WTC11 (cell line): ENCODE data around the gene FAM3D. TPM values are rescaled to one million over a fixed set of nuclear protein-coding genes. Genes with fewer than 3 reads are reported as not detected.

ENCODE experiments used
- ATAC-seq: fragments of 200-7000 bp; cut with Tn5 transposase; 2 replicates; pipeline ENCODE4 v1.10.0; 2021; ENCODE audit warnings: mild to moderate bottlenecking, moderate library complexity
- CTCF ChIA-PET: fragments of 300-600 bp; sonication (Branson Sonifier 250); formaldehyde crosslinking; loops from one replicate; lab custom pipeline; 2021; ENCODE audit warnings: antibody characterized with exemption; lab: Charles Lee
- POLR2A ChIA-PET: fragments of 350-600 bp; sonication (Branson Sonifier 250); formaldehyde crosslinking; loops from one replicate; lab custom pipeline; 2021; ENCODE audit warnings: antibody characterized with exemption; lab: Charles Lee
- DNase-seq: peaks from one replicate; pipeline ENCODE4 v3.0.0; 2021; ENCODE audit warnings: low spot score
- H3K27ac Mint-ChIP-seq: 2 replicates; pipeline ENCODE4 v1.8.0; 2021; ENCODE audit warnings: mixed read lengths
- H3K27me3 Mint-ChIP-seq: 2 replicates; pipeline ENCODE4 v1.8.0; 2021; ENCODE audit warnings: low read depth, mild to moderate bottlenecking, moderate library complexity, mixed read lengths
- H3K36me3 Mint-ChIP-seq: 2 replicates; pipeline ENCODE4 v1.8.0; 2021; ENCODE audit warnings: mixed read lengths
- H3K4me1 Mint-ChIP-seq: 2 replicates; pipeline ENCODE4 v1.8.0; 2022; ENCODE audit warnings: mixed read lengths
- H3K4me3 Mint-ChIP-seq: 2 replicates; pipeline ENCODE4 v1.8.0; 2021; ENCODE audit warnings: mild to moderate bottlenecking, moderate library complexity, mixed read lengths
- H3K9me3 Mint-ChIP-seq: 2 replicates; pipeline ENCODE4 v1.8.0; 2021; ENCODE audit warnings: mixed read lengths
- ESRRA ChIP-seq: sonication (generic); formaldehyde crosslinking; IDR thresholded peaks from 2 replicates; pipeline ENCODE4 v1.8.1; 2022; ENCODE audit warnings: mild to moderate bottlenecking, missing genetic modification reagents, borderline replicate concordance
- GRHL2 ChIP-seq: fragments of 250-450 bp; sonication (Bioruptor Pico); IDR thresholded peaks from 2 replicates; pipeline ENCODE4 v1.8.0; 2022; ENCODE audit warnings: mild to moderate bottlenecking, moderate library complexity; ENCODE audit not compliant: insufficient replicate concordance, severe bottlenecking
- IRF2 ChIP-seq: sonication (generic); formaldehyde crosslinking; IDR thresholded peaks from 2 replicates; pipeline ENCODE4 v1.8.0; 2022; ENCODE audit warnings: low read depth, missing genetic modification reagents, borderline replicate concordance
- MYBL2 ChIP-seq: sonication (generic); formaldehyde crosslinking; IDR thresholded peaks from 2 replicates; pipeline ENCODE4 v1.8.1; 2023; ENCODE audit warnings: mild to moderate bottlenecking, moderate library complexity, missing genetic modification reagents
- SMAD3 ChIP-seq: sonication (generic); formaldehyde crosslinking; IDR thresholded peaks from 2 replicates; pipeline ENCODE4 v1.8.0; 2022; ENCODE audit warnings: missing genetic modification reagents, mild to moderate bottlenecking, borderline replicate concordance
- SP1 ChIP-seq: sonication (generic); formaldehyde crosslinking; conservative IDR thresholded peaks from 2 replicates; pipeline ENCODE4 v1.8.1; 2022; ENCODE audit warnings: missing genetic modification reagents
- ZNF396 ChIP-seq: fragments of 250-450 bp; sonication (Bioruptor Pico); IDR thresholded peaks from 2 replicates; pipeline ENCODE4 v1.8.0; 2021; ENCODE audit warnings: mild to moderate bottlenecking, moderate library complexity, borderline replicate concordance
- total RNA-seq: library from RNA; stranded (reverse); gene quantifications from 3 replicates; pipeline ENCODE4 v1.2.3, GENCODE V29; 2021
- TF ChIP-seq, protein P1 (sequence below): sonication (generic); formaldehyde crosslinking; IDR thresholded peaks from 2 replicates; pipeline ENCODE4 v1.8.0; 2022; ENCODE audit warnings: mild to moderate bottlenecking, missing genetic modification reagents
- TF ChIP-seq, protein P2 (sequence below): fragments of 250-450 bp; sonication (Bioruptor Pico); IDR thresholded peaks from 2 replicates; pipeline ENCODE4 v1.8.0; 2021; ENCODE audit warnings: mild to moderate bottlenecking
- TF ChIP-seq, protein P3 (sequence below): sonication (generic); formaldehyde crosslinking; IDR thresholded peaks from 2 replicates; pipeline ENCODE4 v1.8.1; 2023; ENCODE audit warnings: mild to moderate bottlenecking, missing genetic modification reagents, borderline replicate concordance
- TF ChIP-seq, protein P4 (sequence below): sonication (generic); formaldehyde crosslinking; IDR thresholded peaks from 2 replicates; pipeline ENCODE4 v1.8.1; 2023; ENCODE audit warnings: mild to moderate bottlenecking, missing genetic modification reagents
- TF ChIP-seq, protein P5 (sequence below): sonication (generic); formaldehyde crosslinking; conservative IDR thresholded peaks from 2 replicates; pipeline ENCODE4 v1.8.1; 2022; ENCODE audit warnings: mild to moderate bottlenecking, missing genetic modification reagents
- TF ChIP-seq, protein P6 (sequence below): sonication (generic); formaldehyde crosslinking; IDR thresholded peaks from 2 replicates; pipeline ENCODE4 v1.8.0; 2023; ENCODE audit warnings: mild to moderate bottlenecking, missing genetic modification reagents
- TF ChIP-seq, protein P7 (sequence below): sonication (generic); formaldehyde crosslinking; IDR thresholded peaks from 2 replicates; pipeline ENCODE4 v1.8.1; 2023; ENCODE audit warnings: mild to moderate bottlenecking, moderate library complexity, missing genetic modification reagents
- TF ChIP-seq, protein P8 (sequence below): sonication (generic); formaldehyde crosslinking; IDR thresholded peaks from 2 replicates; pipeline ENCODE4 v1.8.1; 2022; ENCODE audit warnings: mild to moderate bottlenecking, missing genetic modification reagents, moderate library complexity, borderline replicate concordance

The FAM3D gene
- total RNA-seq, 1 experiment from 2014 or later = 0.66 TPM

DNA sequence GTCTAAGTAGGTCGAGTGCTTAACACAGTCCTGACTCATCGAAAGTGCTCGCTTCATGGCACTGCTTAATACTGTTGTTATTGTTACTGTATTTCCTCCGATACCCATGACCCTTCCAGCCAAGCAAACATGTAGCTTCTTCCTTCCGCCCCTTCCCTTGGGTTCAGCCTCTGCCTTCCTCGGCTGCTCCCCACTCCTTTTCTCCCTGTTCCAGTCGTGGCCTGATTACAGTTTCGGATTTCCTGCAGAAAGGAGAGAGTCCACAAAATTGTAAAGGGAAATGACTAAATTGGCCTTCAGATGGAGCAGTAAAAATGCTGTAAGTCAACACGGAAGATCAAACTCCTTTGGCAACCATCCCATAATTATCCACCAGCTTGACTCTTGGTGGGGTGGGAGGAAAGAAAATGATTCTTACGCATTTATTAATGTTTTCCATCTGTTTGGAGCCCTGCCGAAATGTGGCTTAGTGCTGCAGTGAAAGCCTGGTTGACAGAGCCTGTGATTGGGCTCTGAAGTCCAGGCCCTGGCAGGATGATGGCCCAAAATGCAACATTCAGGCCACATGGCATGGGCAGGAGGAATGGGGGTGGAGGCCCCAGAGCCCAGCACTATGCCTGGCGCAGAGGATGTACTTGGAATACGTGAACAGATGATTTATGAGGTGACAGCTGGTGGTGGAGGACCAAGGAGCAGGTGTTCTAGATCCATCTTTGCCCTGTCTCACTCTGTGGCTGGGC lies 37.6 kb downstream of the FAM3D start (continued):
- TF ChIP-seq GRHL2 (CRISPR knock-in tag) (no peak), SMAD3 (no peak)
- TF ChIP-seq, protein P1, sequence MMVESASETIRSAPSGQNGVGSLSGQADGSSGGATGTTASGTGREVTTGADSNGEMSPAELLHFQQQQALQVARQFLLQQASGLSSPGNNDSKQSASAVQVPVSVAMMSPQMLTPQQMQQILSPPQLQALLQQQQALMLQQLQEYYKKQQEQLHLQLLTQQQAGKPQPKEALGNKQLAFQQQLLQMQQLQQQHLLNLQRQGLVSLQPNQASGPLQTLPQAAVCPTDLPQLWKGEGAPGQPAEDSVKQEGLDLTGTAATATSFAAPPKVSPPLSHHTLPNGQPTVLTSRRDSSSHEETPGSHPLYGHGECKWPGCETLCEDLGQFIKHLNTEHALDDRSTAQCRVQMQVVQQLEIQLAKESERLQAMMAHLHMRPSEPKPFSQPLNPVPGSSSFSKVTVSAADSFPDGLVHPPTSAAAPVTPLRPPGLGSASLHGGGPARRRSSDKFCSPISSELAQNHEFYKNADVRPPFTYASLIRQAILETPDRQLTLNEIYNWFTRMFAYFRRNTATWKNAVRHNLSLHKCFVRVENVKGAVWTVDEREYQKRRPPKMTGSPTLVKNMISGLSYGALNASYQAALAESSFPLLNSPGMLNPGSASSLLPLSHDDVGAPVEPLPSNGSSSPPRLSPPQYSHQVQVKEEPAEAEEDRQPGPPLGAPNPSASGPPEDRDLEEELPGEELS (CRISPR knock-in tag) = no peak
- TF ChIP-seq, protein P2, sequence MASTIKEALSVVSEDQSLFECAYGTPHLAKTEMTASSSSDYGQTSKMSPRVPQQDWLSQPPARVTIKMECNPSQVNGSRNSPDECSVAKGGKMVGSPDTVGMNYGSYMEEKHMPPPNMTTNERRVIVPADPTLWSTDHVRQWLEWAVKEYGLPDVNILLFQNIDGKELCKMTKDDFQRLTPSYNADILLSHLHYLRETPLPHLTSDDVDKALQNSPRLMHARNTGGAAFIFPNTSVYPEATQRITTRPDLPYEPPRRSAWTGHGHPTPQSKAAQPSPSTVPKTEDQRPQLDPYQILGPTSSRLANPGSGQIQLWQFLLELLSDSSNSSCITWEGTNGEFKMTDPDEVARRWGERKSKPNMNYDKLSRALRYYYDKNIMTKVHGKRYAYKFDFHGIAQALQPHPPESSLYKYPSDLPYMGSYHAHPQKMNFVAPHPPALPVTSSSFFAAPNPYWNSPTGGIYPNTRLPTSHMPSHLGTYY (CRISPR knock-in tag) = no peak
- TF ChIP-seq, protein P3, sequence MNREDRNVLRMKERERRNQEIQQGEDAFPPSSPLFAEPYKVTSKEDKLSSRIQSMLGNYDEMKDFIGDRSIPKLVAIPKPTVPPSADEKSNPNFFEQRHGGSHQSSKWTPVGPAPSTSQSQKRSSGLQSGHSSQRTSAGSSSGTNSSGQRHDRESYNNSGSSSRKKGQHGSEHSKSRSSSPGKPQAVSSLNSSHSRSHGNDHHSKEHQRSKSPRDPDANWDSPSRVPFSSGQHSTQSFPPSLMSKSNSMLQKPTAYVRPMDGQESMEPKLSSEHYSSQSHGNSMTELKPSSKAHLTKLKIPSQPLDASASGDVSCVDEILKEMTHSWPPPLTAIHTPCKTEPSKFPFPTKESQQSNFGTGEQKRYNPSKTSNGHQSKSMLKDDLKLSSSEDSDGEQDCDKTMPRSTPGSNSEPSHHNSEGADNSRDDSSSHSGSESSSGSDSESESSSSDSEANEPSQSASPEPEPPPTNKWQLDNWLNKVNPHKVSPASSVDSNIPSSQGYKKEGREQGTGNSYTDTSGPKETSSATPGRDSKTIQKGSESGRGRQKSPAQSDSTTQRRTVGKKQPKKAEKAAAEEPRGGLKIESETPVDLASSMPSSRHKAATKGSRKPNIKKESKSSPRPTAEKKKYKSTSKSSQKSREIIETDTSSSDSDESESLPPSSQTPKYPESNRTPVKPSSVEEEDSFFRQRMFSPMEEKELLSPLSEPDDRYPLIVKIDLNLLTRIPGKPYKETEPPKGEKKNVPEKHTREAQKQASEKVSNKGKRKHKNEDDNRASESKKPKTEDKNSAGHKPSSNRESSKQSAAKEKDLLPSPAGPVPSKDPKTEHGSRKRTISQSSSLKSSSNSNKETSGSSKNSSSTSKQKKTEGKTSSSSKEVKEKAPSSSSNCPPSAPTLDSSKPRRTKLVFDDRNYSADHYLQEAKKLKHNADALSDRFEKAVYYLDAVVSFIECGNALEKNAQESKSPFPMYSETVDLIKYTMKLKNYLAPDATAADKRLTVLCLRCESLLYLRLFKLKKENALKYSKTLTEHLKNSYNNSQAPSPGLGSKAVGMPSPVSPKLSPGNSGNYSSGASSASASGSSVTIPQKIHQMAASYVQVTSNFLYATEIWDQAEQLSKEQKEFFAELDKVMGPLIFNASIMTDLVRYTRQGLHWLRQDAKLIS (CRISPR knock-in tag) = no peak

DNA sequence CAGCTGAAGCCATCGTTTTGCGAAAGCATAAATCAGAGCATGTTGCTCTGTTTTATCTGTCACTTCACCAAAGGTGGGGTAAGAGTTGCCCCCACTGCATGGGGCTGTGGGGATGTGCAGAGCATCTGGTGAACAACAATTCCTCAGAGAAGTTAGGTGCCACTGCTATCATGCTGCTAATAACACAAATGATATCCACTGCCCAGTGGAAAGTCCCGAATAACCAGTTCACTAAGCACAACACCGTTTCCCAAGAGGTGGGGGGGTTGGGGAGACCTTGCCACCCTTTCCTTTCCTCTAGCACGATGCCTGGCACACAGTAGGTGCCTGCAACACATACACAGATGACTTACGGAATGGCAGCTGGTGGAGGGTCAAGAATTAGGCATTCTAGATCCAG lies 38.6 kb downstream of the FAM3D start:
- DNase-seq (no peak), ATAC-seq (no peak)
- POLR2A ChIA-PET = no interaction called here
- Mint-ChIP-seq H3K4me1 (no peaks in the 10 kb centered on the region), H3K36me3 (no peaks in the 10 kb centered on the region), H3K27me3 (peaks cover 12% of the 10 kb centered on the region), H3K9me3 (no peaks in the 10 kb centered on the region), H3K4me3 (no peak overlapping the region), H3K27ac (no peak overlapping the region)
- TF ChIP-seq, protein P4, sequence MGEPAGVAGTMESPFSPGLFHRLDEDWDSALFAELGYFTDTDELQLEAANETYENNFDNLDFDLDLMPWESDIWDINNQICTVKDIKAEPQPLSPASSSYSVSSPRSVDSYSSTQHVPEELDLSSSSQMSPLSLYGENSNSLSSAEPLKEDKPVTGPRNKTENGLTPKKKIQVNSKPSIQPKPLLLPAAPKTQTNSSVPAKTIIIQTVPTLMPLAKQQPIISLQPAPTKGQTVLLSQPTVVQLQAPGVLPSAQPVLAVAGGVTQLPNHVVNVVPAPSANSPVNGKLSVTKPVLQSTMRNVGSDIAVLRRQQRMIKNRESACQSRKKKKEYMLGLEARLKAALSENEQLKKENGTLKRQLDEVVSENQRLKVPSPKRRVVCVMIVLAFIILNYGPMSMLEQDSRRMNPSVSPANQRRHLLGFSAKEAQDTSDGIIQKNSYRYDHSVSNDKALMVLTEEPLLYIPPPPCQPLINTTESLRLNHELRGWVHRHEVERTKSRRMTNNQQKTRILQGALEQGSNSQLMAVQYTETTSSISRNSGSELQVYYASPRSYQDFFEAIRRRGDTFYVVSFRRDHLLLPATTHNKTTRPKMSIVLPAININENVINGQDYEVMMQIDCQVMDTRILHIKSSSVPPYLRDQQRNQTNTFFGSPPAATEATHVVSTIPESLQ (CRISPR knock-in tag) = no peak
- CTCF ChIA-PET = interaction anchor here (1.1 to 10.1 kb wide), 5 partner anchors 56 to 98 kb away, joined by 3 to 223 read pairs (median 5); partner anchors contain the start of gene FAM107A

DNA sequence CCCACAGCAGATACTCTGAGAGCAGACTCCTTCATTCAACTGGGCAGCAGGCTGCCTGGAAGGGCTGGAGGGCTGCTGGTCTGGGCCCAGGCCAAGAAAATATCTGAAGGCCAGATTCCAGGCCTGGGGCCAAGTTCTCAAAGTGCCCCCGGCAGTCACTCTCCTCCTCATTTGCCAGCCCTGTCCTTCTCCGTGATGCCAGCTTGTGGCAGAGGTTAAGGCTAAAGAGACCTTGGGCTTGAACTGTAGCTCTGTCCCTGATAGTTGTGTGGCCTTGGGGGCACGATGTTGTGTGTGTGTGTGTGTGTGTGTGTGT lies 39.0 kb downstream of the FAM3D start:
- DNase-seq = no peak
- H3K9me3 Mint-ChIP-seq = no peaks in the 10 kb centered on the region
- peaks cover 9% of the 10 kb centered on the region for H3K27me3 Mint-ChIP-seq
- no peak for ATAC-seq
- H3K36me3 Mint-ChIP-seq = no peaks in the 10 kb centered on the region
- H3K4me1 Mint-ChIP-seq = no peaks in the 10 kb centered on the region
- no peak overlapping the region for H3K4me3 Mint-ChIP-seq
- no peak overlapping the region for H3K27ac Mint-ChIP-seq
- CTCF ChIA-PET = interaction anchor here (1.1 to 10.1 kb wide), 4 partner anchors 56 to 98 kb away, joined by 3 to 223 read pairs (median 8); partner anchors contain the start of gene FAM107A
- POLR2A ChIA-PET = no interaction called here
- TF ChIP-seq ZNF396 (CRISPR knock-in tag) (no peak), SP1 (CRISPR knock-in tag) (no peak), SMAD3 (no peak), ESRRA (CRISPR knock-in tag) (no peak), IRF2 (CRISPR knock-in tag) (no peak), GRHL2 (CRISPR knock-in tag) (no peak), MYBL2 (CRISPR knock-in tag) (no peak)
- TF ChIP-seq, protein P5, sequence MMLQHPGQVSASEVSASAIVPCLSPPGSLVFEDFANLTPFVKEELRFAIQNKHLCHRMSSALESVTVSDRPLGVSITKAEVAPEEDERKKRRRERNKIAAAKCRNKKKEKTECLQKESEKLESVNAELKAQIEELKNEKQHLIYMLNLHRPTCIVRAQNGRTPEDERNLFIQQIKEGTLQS = no peak
- TF ChIP-seq, protein P6, sequence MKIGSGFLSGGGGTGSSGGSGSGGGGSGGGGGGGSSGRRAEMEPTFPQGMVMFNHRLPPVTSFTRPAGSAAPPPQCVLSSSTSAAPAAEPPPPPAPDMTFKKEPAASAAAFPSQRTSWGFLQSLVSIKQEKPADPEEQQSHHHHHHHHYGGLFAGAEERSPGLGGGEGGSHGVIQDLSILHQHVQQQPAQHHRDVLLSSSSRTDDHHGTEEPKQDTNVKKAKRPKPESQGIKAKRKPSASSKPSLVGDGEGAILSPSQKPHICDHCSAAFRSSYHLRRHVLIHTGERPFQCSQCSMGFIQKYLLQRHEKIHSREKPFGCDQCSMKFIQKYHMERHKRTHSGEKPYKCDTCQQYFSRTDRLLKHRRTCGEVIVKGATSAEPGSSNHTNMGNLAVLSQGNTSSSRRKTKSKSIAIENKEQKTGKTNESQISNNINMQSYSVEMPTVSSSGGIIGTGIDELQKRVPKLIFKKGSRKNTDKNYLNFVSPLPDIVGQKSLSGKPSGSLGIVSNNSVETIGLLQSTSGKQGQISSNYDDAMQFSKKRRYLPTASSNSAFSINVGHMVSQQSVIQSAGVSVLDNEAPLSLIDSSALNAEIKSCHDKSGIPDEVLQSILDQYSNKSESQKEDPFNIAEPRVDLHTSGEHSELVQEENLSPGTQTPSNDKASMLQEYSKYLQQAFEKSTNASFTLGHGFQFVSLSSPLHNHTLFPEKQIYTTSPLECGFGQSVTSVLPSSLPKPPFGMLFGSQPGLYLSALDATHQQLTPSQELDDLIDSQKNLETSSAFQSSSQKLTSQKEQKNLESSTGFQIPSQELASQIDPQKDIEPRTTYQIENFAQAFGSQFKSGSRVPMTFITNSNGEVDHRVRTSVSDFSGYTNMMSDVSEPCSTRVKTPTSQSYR = no peak
- TF ChIP-seq, protein P7, sequence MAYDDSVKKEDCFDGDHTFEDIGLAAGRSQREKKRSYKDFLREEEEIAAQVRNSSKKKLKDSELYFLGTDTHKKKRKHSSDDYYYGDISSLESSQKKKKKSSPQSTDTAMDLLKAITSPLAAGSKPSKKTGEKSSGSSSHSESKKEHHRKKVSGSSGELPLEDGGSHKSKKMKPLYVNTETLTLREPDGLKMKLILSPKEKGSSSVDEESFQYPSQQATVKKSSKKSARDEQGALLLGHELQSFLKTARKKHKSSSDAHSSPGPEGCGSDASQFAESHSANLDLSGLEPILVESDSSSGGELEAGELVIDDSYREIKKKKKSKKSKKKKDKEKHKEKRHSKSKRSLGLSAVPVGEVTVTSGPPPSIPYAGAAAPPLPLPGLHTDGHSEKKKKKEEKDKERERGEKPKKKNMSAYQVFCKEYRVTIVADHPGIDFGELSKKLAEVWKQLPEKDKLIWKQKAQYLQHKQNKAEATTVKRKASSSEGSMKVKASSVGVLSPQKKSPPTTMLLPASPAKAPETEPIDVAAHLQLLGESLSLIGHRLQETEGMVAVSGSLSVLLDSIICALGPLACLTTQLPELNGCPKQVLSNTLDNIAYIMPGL (CRISPR knock-in tag) = no peak
- TF ChIP-seq, protein P8, sequence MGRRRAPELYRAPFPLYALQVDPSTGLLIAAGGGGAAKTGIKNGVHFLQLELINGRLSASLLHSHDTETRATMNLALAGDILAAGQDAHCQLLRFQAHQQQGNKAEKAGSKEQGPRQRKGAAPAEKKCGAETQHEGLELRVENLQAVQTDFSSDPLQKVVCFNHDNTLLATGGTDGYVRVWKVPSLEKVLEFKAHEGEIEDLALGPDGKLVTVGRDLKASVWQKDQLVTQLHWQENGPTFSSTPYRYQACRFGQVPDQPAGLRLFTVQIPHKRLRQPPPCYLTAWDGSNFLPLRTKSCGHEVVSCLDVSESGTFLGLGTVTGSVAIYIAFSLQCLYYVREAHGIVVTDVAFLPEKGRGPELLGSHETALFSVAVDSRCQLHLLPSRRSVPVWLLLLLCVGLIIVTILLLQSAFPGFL (CRISPR knock-in tag) = no peak
